K562 (cell line): ENCODE measurements around the gene RBBP7. TPM values are rescaled to one million over a fixed set of nuclear protein-coding genes. Genes with fewer than 3 reads are reported as not detected.

Source experiments
- ATAC-seq: fragments of 200-7000 bp; cut with Tn5 transposase; 3 replicates; pipeline ENCODE4 v1.9.1; 2020; ENCODE audit warnings: moderate library complexity
- BruUV-seq: library from RNA; stranded (reverse); fragments of 400-500 nt; replicated peaks from 2 replicates; lab custom pipeline; 2021; lab: Mats Ljungman, UMichigan
- CTCF ChIA-PET: fragments of 300-600 bp; formaldehyde crosslinking; extraction: SDS; loops from one replicate; lab custom pipeline; 2021; ENCODE audit warnings: low intra/inter-chr PET ratio; lab: Yijun Ruan, JAX
- POLR2A ChIA-PET: fragments of 300-600, 350-650 bp; sonication (Branson Sonifier 250); formaldehyde crosslinking; extraction: SDS; loops from one replicate; lab custom pipeline; 2021; ENCODE audit warnings: antibody characterized with exemption, inconsistent platforms; lab: Yijun Ruan, JAX
- DNase-seq, 4 experiments: peaks; one replicate each; pipeline versions ENCODE4 v3.0.0 to v3.0.0-alpha.2; 2011 to 2018; ENCODE audit warnings: low spot score in 3 of 4, mixed read lengths in 3 of 4; ENCODE audit errors: extremely low read depth in 1 of 4
- FAIRE-seq: peaks from 2 replicates; lab custom pipeline; 2011; peaks lifted over from hg19 to GRCh38; lab: Jason Lieb, UNC
- H2AFZ ChIP-seq: 2 replicates; pipeline ENCODE4 v1.6.0; 2011; ENCODE audit warnings: low read depth, low read length, control low read depth, inconsistent platforms
- H3K27ac ChIP-seq: fragments of 200-600 bp; 3 replicates; pipeline ENCODE4 v1.8.0; 2011; ENCODE audit warnings: low read depth, mild to moderate bottlenecking, control low read depth, inconsistent platforms, low read length, moderate library complexity, mixed read lengths; ENCODE audit errors: extremely low read depth
- H3K27me3 ChIP-seq, 2 experiments: fragments of 300-600 bp in 1 of 2; 2 replicates in 1 of 2; 3 replicates in 1 of 2; pipeline versions ENCODE4 v1.6.0 to v1.8.0; 2011; ENCODE audit warnings: inconsistent platforms in 2 of 2, low read length in 2 of 2, mild to moderate bottlenecking in 1 of 2, mixed read lengths in 1 of 2, moderate library complexity in 1 of 2; ENCODE audit not compliant: control insufficient read depth in 2 of 2, insufficient read depth in 2 of 2
- H3K36me3 ChIP-seq: fragments of 300-600 bp; 3 replicates; pipeline ENCODE4 v1.8.0; 2011; ENCODE audit warnings: mild to moderate bottlenecking, low read length, inconsistent platforms; ENCODE audit not compliant: control insufficient read depth, insufficient read depth
- H3K4me1 ChIP-seq, 2 experiments: fragments of 200-600 bp in 1 of 2; replicated peaks in 1 of 2; 2 replicates in 1 of 2; 3 replicates in 1 of 2; pipeline versions ENCODE4 v1.5.1 to v1.8.0; 2011; ENCODE audit warnings: inconsistent platforms in 2 of 2, low read length in 2 of 2, mild to moderate bottlenecking in 1 of 2, mixed read lengths in 1 of 2, moderate library complexity in 1 of 2; ENCODE audit not compliant: control insufficient read depth in 2 of 2, insufficient read depth in 2 of 2
- H3K4me2 ChIP-seq: 2 replicates; pipeline ENCODE4 v1.6.1; 2011; ENCODE audit warnings: low read length, control low read depth, inconsistent platforms, mixed read lengths; ENCODE audit not compliant: insufficient read depth
- H3K4me3 ChIP-seq: fragments of 200-600 bp; sonication (generic), shearing (Covaris generic); 2 replicates; pipeline ENCODE4 v1.5.1; 2016; ENCODE audit warnings: control low read depth, inconsistent platforms
- H3K79me2 ChIP-seq: fragments of 200-600 bp; 3 replicates; pipeline ENCODE4 v1.8.0; 2011; ENCODE audit warnings: low read length, inconsistent platforms; ENCODE audit not compliant: control insufficient read depth, insufficient read depth
- H3K9ac ChIP-seq, 2 experiments: 2 replicates each; pipeline versions ENCODE4 v1.6.0 to v1.6.1; 2011; ENCODE audit warnings: low read depth in 2 of 2, low read length in 2 of 2, control low read depth in 1 of 2, inconsistent platforms in 1 of 2, mild to moderate bottlenecking in 1 of 2, mixed read lengths in 1 of 2; ENCODE audit not compliant: insufficient read depth in 1 of 2
- H3K9me1 ChIP-seq: one replicate; pipeline ENCODE4 v1.6.0; 2011; ENCODE audit warnings: inconsistent platforms, mild to moderate bottlenecking, low read length, moderate library complexity; ENCODE audit not compliant: control insufficient read depth, insufficient read depth
- H3K9me3 ChIP-seq: replicated peaks from 2 replicates; pipeline ENCODE4 v1.5.1; 2011; ENCODE audit warnings: low read depth, low read length, inconsistent platforms; ENCODE audit not compliant: control insufficient read depth, insufficient read depth
- H4K20me1 ChIP-seq: replicated peaks from 2 replicates; pipeline ENCODE4 v1.6.1; 2011; ENCODE audit warnings: low read length, inconsistent platforms, mixed read lengths; ENCODE audit not compliant: control insufficient read depth, insufficient read depth
- CREM ChIP-seq: IDR thresholded peaks from 2 replicates; pipeline ENCODE4 v1.6.1; 2014; ENCODE audit warnings: antibody characterized with exemption, low read depth
- KDM1A ChIP-seq, 2 experiments: fragments of 450-650 bp; IDR thresholded peaks; 2 replicates each; pipeline ENCODE4 v1.6.1; 2016; ENCODE audit warnings: mild to moderate bottlenecking in 2 of 2
- MEF2A ChIP-seq: IDR thresholded peaks from 2 replicates; pipeline ENCODE4 v1.6.1; 2011; ENCODE audit warnings: low read depth, mild to moderate bottlenecking, low read length, moderate library complexity; ENCODE audit not compliant: control insufficient read depth
- OTX1 ChIP-seq: fragments of 450-650 bp; formaldehyde crosslinking; IDR thresholded peaks from 2 replicates; pipeline ENCODE4 v1.4.0; 2022; ENCODE audit warnings: mild to moderate bottlenecking
- SIN3B ChIP-seq: fragments of 450-650 bp; IDR thresholded peaks from 2 replicates; pipeline ENCODE4 v1.6.1; 2017; ENCODE audit warnings: low read depth, mild to moderate bottlenecking, moderate library complexity
- SMARCA4 ChIP-seq: fragments of 450-650 bp; IDR thresholded peaks from 2 replicates; pipeline ENCODE4 v1.6.1; 2016
- WGBS: fragments of 100-300 bp; shearing (Covaris generic); methylation state at CpG from one replicate; pipeline ENCODE4 v1.1.6; 2016; ENCODE audit warnings: low coverage, mixed read lengths; ENCODE audit not compliant: insufficient coverage; ENCODE audit errors: missing lambda C conversion rate; 5-methylcytosine and 5-hydroxymethylcytosine counted together
- in situ Hi-C: fragments of 300-500 bp; cut with MboI; formaldehyde crosslinking; loops from 4 replicates; pipeline ENCODE4 v1.15.0; 2018; ENCODE audit warnings: inconsistent platforms, mixed read lengths
- intact Hi-C: fragments of 100-400 bp; cut with micrococcal nuclease; formaldehyde crosslinking; loops from 2 replicates; pipeline ENCODE4 v1.14.2; 2022
- polyA plus RNA-seq, 8 experiments: library from polyadenylated mRNA; depleted of rRNA in 4 of 8; stranded (reverse) in 5 of 8; unstranded in 3 of 8; fragments of >200 nt; fragmentation: Nextera tagmentation in 2 of 8; fragmentation: Illumina TruSeq in 1 of 8; extraction: Ambion mirVana in 2 of 8; extraction: Trizol in 1 of 8; gene quantifications; 2 replicates each; pipeline versions ENCODE4 v1.2.1 to v1.2.3, GENCODE V29; 2011 to 2014; ENCODE audit warnings: inconsistent platforms in 1 of 8, missing spikeins in 1 of 8
- total RNA-seq, 7 experiments: library from RNA; depleted of rRNA in 6 of 7; stranded (reverse); fragments of >200 nt in 6 of 7; fragmentation: Illumina TruSeq in 2 of 7; extraction: Trizol in 2 of 7; gene quantifications; 2 replicates each; pipeline versions ENCODE4 v1.2.1 to v1.2.3, GENCODE V29; 2011 to 2021; ENCODE audit warnings: low replicate concordance in 1 of 7
- TF ChIP-seq, protein P1 (sequence below), 3 experiments: IDR thresholded peaks in 2 of 3; conservative IDR thresholded peaks in 1 of 3; 2 replicates each; pipeline ENCODE4 v1.5.1; 2011 to 2012; ENCODE audit warnings: low read length in 3 of 3, mild to moderate bottlenecking in 3 of 3, control low read depth in 2 of 3, improper control_type of control experiment in 1 of 3, inconsistent platforms in 1 of 3, low read depth in 1 of 3, mixed read lengths in 1 of 3, moderate library complexity in 1 of 3; ENCODE audit not compliant: insufficient read depth in 2 of 3
- TF ChIP-seq, protein P2 (sequence below): fragments of 200-800 bp; sonication (Bioruptor generic); IDR thresholded peaks from 2 replicates; pipeline ENCODE4 v1.6.1; 2017; ENCODE audit warnings: missing genetic modification characterization, missing compliant biosample characterization
- TF ChIP-seq, protein P3 (sequence below): fragments of 450-650 bp; IDR thresholded peaks from 2 replicates; pipeline ENCODE4 v1.6.1; 2018; ENCODE audit warnings: mild to moderate bottlenecking, low read depth; ENCODE audit not compliant: partially characterized antibody
- TF ChIP-seq, protein P4 (sequence below), 3 experiments: fragments of 200-800 bp in 1 of 3; fragments of 250-450 bp in 1 of 3; fragments of 450-650 bp in 1 of 3; sonication (Bioruptor Pico) in 1 of 3; sonication (Bioruptor generic) in 1 of 3; formaldehyde crosslinking in 1 of 3; IDR thresholded peaks; 2 replicates each; pipeline versions ENCODE4 v1.6.1 to v1.8.0; 2016 to 2022; ENCODE audit warnings: mild to moderate bottlenecking in 2 of 3, missing genetic modification characterization in 2 of 3, missing compliant biosample characterization in 1 of 3, moderate library complexity in 1 of 3

The RBBP7 gene
- total and polyA plus RNA-seq, 9 of the 15 experiments (the other 6 are each of a cell fraction or from before 2014, with no cell fraction given): 79.0 to 364 (median 182) TPM

DNA sequence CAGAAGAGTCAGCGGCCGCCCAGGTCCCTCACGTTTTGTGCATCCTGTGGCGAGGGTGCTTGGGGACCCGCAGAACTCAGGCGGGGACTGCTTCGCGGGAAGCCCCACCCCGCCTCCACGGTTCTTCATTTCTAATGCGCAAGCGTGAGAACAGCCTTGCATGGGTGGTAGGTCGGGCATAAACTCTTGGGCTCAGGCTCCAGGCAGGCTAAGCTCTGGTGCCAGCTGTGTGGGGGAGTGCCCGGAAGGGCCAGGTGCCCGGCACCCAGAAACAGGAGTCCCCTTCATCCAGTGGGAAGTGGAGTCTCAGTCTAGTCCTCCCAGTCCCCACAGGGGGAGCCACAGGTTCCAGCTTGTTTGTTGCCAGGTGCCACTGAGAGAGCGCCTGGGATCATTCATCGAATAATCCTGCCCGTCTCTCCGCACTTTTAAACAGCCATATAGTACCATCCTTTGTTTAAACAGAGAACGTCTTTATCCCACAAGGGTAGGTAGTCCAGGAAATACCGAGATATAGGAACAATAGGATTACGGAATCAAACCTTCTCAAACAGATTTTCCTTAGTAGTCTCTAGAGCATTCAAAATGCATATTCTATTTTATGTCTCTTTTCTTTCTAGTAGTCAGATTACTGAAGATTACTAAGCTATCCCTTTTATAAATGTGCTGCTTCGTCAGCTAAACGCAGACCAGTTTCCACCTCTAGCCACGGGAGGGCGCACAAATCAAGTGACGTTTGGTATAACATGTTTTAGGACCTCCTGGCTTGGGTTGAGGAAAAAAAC, 12.7 kb upstream of the RBBP7 start:
- H3K4me1 ChIP-seq: peaks cover 5% of the 10 kb centered on the region in 2 experiments; a peak in 4 of 5 replicates
- ATAC-seq: peak; percentile 94
- H3K27me3 ChIP-seq: no peaks in the 10 kb centered on the region; a peak in 2 of 5 replicates
- ChIA-PET CTCF (interaction anchor here (1.0 to 1.6 kb wide), 2 partner anchors 56 to 164 kb away, joined by 6 to 7 read pairs; no protein-coding TSS in a partner anchor), POLR2A (interaction anchor here (0.7 to 1.0 kb wide), 2 partner anchors 12 to 13 kb away, joined by 3 to 5 read pairs; no protein-coding TSS in a partner anchor)
- no TSS peak for BruUV-seq
- H2AFZ ChIP-seq: peak overlapping the region; percentile 100
- peak; percentile 59 to 80 (median 67) for DNase-seq
- peak overlapping the region; percentile 76 for H3K4me2 ChIP-seq
- H3K36me3 ChIP-seq: no peaks in the 10 kb centered on the region
- peak; percentile 96 for FAIRE-seq
- no peaks in the 10 kb centered on the region for H3K9me3 ChIP-seq
- in situ Hi-C loops (no loop called here), intact Hi-C loops (loop anchor here (1.0 kb wide), 1 partner anchor 163 kb away; no protein-coding TSS in a partner anchor)
- no peaks in the 10 kb centered on the region for H4K20me1 ChIP-seq
- H3K27ac ChIP-seq: peak overlapping the region; percentile 44
- no peaks in the 10 kb centered on the region for H3K79me2 ChIP-seq
- peak overlapping the region; percentile 68 to 92 for H3K9ac ChIP-seq
- no peaks in the 10 kb centered on the region for H3K9me1 ChIP-seq
- H3K4me3 ChIP-seq: peak overlapping the region; percentile 47
- WGBS: 2% methylated on average over 21 of the region's 27 CpGs
- TF ChIP-seq MEF2A: no peak
- TF ChIP-seq, protein P1, sequence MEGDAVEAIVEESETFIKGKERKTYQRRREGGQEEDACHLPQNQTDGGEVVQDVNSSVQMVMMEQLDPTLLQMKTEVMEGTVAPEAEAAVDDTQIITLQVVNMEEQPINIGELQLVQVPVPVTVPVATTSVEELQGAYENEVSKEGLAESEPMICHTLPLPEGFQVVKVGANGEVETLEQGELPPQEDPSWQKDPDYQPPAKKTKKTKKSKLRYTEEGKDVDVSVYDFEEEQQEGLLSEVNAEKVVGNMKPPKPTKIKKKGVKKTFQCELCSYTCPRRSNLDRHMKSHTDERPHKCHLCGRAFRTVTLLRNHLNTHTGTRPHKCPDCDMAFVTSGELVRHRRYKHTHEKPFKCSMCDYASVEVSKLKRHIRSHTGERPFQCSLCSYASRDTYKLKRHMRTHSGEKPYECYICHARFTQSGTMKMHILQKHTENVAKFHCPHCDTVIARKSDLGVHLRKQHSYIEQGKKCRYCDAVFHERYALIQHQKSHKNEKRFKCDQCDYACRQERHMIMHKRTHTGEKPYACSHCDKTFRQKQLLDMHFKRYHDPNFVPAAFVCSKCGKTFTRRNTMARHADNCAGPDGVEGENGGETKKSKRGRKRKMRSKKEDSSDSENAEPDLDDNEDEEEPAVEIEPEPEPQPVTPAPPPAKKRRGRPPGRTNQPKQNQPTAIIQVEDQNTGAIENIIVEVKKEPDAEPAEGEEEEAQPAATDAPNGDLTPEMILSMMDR (IDR thresholded peaks at IDR 0.05 in 2 of 3, conservative IDR thresholded peaks at IDR 0.05 in 1 of 3; ENCODE audit: insufficient read depth in 2 of 3, low read depth in 1 of 3, low read length in 3 of 3): peak; percentile 66 to 78 (median 72); a peak in 5 of 6 replicates
- TF ChIP-seq, protein P2, sequence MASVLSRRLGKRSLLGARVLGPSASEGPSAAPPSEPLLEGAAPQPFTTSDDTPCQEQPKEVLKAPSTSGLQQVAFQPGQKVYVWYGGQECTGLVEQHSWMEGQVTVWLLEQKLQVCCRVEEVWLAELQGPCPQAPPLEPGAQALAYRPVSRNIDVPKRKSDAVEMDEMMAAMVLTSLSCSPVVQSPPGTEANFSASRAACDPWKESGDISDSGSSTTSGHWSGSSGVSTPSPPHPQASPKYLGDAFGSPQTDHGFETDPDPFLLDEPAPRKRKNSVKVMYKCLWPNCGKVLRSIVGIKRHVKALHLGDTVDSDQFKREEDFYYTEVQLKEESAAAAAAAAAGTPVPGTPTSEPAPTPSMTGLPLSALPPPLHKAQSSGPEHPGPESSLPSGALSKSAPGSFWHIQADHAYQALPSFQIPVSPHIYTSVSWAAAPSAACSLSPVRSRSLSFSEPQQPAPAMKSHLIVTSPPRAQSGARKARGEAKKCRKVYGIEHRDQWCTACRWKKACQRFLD (CRISPR knock-in tag): peak; percentile 29; the same call in 1 of the 2 replicates
- TF ChIP-seq OTX1 (CRISPR knock-in tag): no peak
- TF ChIP-seq CREM: peak; percentile 81
- TF ChIP-seq SMARCA4: peak; percentile 49; the same call in 1 of the 2 replicates
- peak; percentile 40; the same call in 1 of the 2 replicates for TF ChIP-seq SIN3B
- TF ChIP-seq, protein P3, sequence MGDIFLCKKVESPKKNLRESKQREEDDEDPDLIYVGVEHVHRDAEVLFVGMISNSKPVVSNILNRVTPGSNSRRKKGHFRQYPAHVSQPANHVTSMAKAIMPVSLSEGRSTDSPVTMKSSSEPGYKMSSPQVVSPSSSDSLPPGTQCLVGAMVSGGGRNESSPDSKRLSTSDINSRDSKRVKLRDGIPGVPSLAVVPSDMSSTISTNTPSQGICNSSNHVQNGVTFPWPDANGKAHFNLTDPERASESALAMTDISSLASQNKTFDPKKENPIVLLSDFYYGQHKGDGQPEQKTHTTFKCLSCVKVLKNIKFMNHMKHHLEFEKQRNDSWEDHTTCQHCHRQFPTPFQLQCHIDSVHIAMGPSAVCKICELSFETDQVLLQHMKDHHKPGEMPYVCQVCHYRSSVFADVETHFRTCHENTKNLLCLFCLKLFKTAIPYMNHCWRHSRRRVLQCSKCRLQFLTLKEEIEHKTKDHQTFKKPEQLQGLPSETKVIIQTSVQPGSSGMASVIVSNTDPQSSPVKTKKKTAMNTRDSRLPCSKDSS: no peak
- TF ChIP-seq, protein P4, sequence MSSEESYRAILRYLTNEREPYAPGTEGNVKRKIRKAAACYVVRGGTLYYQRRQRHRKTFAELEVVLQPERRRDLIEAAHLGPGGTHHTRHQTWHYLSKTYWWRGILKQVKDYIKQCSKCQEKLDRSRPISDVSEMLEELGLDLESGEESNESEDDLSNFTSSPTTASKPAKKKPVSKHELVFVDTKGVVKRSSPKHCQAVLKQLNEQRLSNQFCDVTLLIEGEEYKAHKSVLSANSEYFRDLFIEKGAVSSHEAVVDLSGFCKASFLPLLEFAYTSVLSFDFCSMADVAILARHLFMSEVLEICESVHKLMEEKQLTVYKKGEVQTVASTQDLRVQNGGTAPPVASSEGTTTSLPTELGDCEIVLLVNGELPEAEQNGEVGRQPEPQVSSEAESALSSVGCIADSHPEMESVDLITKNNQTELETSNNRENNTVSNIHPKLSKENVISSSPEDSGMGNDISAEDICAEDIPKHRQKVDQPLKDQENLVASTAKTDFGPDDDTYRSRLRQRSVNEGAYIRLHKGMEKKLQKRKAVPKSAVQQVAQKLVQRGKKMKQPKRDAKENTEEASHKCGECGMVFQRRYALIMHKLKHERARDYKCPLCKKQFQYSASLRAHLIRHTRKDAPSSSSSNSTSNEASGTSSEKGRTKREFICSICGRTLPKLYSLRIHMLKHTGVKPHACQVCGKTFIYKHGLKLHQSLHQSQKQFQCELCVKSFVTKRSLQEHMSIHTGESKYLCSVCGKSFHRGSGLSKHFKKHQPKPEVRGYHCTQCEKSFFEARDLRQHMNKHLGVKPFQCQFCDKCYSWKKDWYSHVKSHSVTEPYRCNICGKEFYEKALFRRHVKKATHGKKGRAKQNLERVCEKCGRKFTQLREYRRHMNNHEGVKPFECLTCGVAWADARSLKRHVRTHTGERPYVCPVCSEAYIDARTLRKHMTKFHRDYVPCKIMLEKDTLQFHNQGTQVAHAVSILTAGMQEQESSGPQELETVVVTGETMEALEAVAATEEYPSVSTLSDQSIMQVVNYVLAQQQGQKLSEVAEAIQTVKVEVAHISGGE (CRISPR knock-in tag; IDR thresholded peaks at IDR 0.05): no peak
- 0 out of 4 replicates have a peak, but pooled peaks of 1 of the 2 experiments have one; percentile 40 for TF ChIP-seq KDM1A (IDR thresholded peaks at IDR 0.05)
